Measurements from ENCODE around the gene FAM124B. TPM values are rescaled to one million over a fixed set of nuclear protein-coding genes. Genes with fewer than 3 reads are reported as not detected.

FAM124B gene
- 0.06 TPM in 1 of 5 replicates, not detected in the others for total RNA-seq (2022; extraction: Qiagen RNA extraction; ENCODE audit: low read depth)

GRCh38 chr2:224401641-224402342, at the start of gene FAM124B:
FAM124B (minus strand) TSS chr2:224402107; CDS start chr2:224401768, 339 bp downstream.

Other genes with a start within 250 kb of the FAM124B start
- 56.7 to 83.2 TPM (median 72.0 TPM) in 5 replicates for gene CUL3, start 183.3 kb upstream of the FAM124B start, total RNA-seq (2022; extraction: Qiagen RNA extraction; ENCODE audit: low read depth)

Measured in A549 treated with RU486 at 1 μM for 4 hours (cell line).